ENCODE results near the gene TRIL. TPM values are rescaled to one million over a fixed set of nuclear protein-coding genes. Genes with fewer than 3 reads are reported as not detected.

TRIL gene
- total RNA-seq, 1 donor from 2014 or later: 0.75 TPM

DNA sequence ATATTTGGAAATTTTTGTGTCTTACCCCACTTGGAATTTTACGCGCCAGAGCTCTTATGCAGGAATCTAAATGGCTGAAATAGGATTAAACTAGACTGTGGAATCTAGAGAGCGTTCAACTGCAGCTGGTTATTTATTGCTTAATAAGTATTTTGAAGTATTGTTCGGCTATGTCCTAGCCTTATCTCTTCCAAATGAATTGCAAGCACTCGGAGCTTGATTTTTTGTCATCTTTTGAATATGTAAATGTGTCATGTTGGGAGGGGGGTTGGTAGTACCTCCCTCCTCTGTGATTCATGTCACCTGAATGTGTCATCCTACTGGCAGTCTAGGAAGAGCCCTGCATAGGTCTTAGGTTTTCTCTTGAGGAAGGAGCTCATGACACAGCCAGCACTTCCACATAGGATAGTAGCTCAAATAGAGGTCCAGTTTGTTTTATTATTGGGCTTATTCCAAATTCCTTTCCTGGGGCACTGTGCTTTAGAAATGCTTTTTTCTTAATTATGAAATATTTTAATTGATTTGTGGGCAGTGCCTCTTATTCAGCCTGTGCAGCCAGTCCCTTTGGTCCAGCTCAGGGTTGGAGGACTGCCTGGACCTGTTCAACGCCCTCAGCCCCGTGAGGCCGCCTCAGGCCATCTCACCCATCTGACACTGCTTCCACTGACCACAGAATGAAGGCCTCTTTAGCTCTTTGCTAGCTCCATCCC is 22.5 kb upstream of the TRIL start:
- no peak for DNase-seq (ENCODE audit: low read depth)
- TF ChIP-seq, protein P1, sequence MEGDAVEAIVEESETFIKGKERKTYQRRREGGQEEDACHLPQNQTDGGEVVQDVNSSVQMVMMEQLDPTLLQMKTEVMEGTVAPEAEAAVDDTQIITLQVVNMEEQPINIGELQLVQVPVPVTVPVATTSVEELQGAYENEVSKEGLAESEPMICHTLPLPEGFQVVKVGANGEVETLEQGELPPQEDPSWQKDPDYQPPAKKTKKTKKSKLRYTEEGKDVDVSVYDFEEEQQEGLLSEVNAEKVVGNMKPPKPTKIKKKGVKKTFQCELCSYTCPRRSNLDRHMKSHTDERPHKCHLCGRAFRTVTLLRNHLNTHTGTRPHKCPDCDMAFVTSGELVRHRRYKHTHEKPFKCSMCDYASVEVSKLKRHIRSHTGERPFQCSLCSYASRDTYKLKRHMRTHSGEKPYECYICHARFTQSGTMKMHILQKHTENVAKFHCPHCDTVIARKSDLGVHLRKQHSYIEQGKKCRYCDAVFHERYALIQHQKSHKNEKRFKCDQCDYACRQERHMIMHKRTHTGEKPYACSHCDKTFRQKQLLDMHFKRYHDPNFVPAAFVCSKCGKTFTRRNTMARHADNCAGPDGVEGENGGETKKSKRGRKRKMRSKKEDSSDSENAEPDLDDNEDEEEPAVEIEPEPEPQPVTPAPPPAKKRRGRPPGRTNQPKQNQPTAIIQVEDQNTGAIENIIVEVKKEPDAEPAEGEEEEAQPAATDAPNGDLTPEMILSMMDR (IDR thresholded peaks at IDR 0.05; ENCODE audit: insufficient read depth, low read length, poor library complexity, severe bottlenecking): no peak
- no peaks in the 10 kb centered on the region for H3K36me3 ChIP-seq (ENCODE audit: control insufficient read depth, insufficient read depth, low read length)
- H3K27me3 ChIP-seq (ENCODE audit: control insufficient read depth, insufficient read depth, low read length): no peaks in the 10 kb centered on the region
- H3K4me3 ChIP-seq (ENCODE audit: low read depth, low read length): no peak overlapping the region

DNA sequence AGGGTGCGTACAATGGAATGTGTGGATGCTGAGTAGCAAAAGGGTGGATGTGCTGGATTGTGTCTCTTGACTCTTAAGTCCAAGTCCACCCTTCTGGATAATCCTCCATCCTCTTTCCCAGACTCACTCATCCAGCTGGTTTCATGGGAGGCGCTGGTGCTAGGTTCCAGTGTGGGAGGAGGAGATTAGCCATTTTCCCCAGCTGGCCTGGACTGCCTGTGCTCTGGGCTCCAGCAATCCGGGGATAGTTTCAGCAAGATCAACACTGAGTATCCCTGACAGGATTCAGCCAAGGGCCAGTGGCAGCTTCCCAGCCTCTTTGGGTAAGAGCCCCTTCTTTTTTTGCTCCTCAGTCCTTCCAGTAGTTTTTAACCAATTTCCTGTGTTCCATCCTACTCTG is 21.6 kb upstream of the TRIL start:
- no peak overlapping the region for H3K4me3 ChIP-seq (ENCODE audit: low read depth, low read length)
- H3K36me3 ChIP-seq (ENCODE audit: control insufficient read depth, insufficient read depth, low read length): no peaks in the 10 kb centered on the region
- no peaks in the 10 kb centered on the region for H3K27me3 ChIP-seq (ENCODE audit: control insufficient read depth, insufficient read depth, low read length)
- TF ChIP-seq, protein P1 (IDR thresholded peaks at IDR 0.05; ENCODE audit: insufficient read depth, low read length, poor library complexity, severe bottlenecking): no peak
- DNase-seq (ENCODE audit: low read depth): no peak

DNA sequence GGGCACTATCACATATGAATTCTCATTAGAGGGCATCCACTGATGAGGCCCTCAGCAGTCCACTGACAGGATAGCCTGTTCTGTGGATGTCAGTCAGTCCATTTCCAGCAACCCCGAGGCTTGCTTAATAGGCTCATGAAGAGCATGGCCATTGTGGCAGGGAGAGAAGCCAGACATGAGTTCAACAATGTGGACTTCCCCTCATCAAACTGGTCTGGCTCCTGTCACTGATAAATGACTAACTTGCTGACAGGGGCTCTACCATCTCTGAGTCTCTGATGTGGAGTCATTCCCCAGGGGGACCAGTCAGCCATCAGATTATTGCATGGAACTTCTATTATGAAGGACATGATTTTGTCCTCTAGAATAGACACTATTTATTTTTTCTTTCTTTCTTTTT is 19.8 kb upstream of the TRIL start:
- no peak overlapping the region for H3K4me3 ChIP-seq (ENCODE audit: low read depth, low read length)
- TF ChIP-seq, protein P1 (IDR thresholded peaks at IDR 0.05; ENCODE audit: insufficient read depth, low read length, poor library complexity, severe bottlenecking): no peak
- no peaks in the 10 kb centered on the region for H3K36me3 ChIP-seq (ENCODE audit: control insufficient read depth, insufficient read depth, low read length)

DNA sequence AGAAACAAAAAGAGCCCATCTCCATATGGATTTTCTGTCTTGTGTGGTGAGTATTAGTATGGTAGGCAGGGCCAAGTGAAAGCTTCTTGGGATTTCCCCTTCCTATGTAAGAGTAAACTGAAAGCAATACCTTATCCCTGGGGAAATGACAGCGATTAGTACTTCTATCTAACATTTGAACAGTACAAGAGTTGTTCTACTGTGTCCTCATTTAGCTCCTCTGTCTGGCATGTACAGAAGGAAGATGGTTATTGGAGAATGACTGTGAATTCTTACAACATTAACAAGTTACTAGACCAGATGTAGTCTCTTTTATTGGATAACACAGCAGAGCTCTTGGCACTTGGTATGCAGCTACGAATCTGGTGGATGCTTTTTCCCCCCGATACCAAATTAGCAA is 17.9 kb upstream of the TRIL start:
- TF ChIP-seq, protein P1 (IDR thresholded peaks at IDR 0.05; ENCODE audit: insufficient read depth, low read length, poor library complexity, severe bottlenecking): no peak
- H3K4me3 ChIP-seq (ENCODE audit: low read depth, low read length): no peak overlapping the region

More for the DNA sequence above, 19.8 kb upstream of the TRIL start:
- DNase-seq (ENCODE audit: low read depth): no peak
- no peaks in the 10 kb centered on the region for H3K27me3 ChIP-seq (ENCODE audit: control insufficient read depth, insufficient read depth, low read length)

DNA sequence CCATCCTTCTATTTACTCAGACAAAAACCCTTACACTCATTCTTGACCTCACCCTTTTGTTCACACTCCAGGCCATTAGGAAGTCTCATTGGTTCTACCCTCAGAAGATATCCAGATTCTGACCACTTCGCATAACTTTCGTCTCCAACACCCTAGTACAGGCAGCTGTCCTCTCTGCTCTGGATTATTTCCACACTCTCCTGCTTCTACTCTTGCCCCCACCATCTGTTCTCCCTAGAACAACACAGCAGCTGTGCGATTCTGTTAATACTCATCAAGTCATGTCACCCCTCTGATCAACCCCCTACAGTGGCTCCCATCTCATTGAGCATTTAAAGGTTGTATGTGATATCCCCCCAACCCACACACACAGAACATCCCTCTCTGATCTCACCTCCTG is 15.5 kb upstream of the TRIL start:
- Histone ChIP-seq H3K36me3 (ENCODE audit: control insufficient read depth, insufficient read depth, low read length) (no peaks in the 10 kb centered on the region), H3K27me3 (ENCODE audit: control insufficient read depth, insufficient read depth, low read length) (no peaks in the 10 kb centered on the region), H3K4me3 (ENCODE audit: low read depth, low read length) (no peak overlapping the region)
- TF ChIP-seq, protein P1 (IDR thresholded peaks at IDR 0.05; ENCODE audit: insufficient read depth, low read length, poor library complexity, severe bottlenecking): no peak
- DNase-seq (ENCODE audit: low read depth): no peak

More for the DNA sequence above, 17.9 kb upstream of the TRIL start:
- Histone ChIP-seq H3K27me3 (ENCODE audit: control insufficient read depth, insufficient read depth, low read length) (no peaks in the 10 kb centered on the region), H3K36me3 (ENCODE audit: control insufficient read depth, insufficient read depth, low read length) (no peaks in the 10 kb centered on the region)
- DNase-seq (ENCODE audit: low read depth): no peak

DNA sequence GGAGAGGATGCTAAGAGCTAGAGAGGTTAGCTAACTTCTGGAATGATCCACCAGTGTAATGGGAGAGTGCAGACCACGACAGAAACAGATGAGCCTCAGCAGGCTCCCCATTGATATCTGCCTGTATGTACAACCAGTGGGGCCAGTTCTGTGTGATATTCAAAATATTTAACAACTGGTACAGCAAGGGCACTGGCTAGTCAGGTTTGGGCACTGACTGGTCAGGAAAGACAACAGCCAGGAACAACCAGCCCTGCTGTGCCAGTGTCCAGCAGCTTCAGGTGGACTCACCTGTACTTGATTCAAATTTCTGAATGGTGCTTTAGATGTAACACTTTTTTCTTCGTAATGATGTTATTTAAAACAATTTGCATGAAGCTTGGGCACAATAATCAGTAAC is 5.9 kb upstream of the TRIL start:
- H3K27me3 ChIP-seq (ENCODE audit: control insufficient read depth, insufficient read depth, low read length): peaks cover 3% of the 10 kb centered on the region

More for the DNA sequence above, 5.9 kb upstream of the TRIL start:
- Histone ChIP-seq H3K36me3 (ENCODE audit: control insufficient read depth, insufficient read depth, low read length) (no peaks in the 10 kb centered on the region), H3K4me3 (ENCODE audit: low read depth, low read length) (no peak overlapping the region)
- TF ChIP-seq, protein P1 (IDR thresholded peaks at IDR 0.05; ENCODE audit: insufficient read depth, low read length, poor library complexity, severe bottlenecking): no peak
- DNase-seq (ENCODE audit: low read depth): no peak

Measured in kidney epithelial cell (primary cell).